Aorta (tissue), 5 donors: ENCODE results near the gene ANKLE1. TPM values are rescaled to one million over a fixed set of nuclear protein-coding genes. Genes with fewer than 3 reads are reported as not detected.

Experiments used
- ATAC-seq: fragments of 200-7000 bp; cut with Tn5 transposase; one replicate; pipeline ENCODE4 v1.9.1; 2022; ENCODE audit warnings: moderate library complexity; ENCODE audit not compliant: low FRiP score
- DNase-seq, 2 donors: peaks; one replicate each; pipeline ENCODE4 v3.0.0-alpha.2; 2020
- H3K27ac ChIP-seq, 2 donors: one replicate each; pipeline ENCODE4 v1.5.1; 2013; ENCODE audit warnings: low read length in 2 of 2, mild to moderate bottlenecking in 2 of 2, moderate library complexity in 2 of 2, control low read depth in 1 of 2, inconsistent platforms in 1 of 2, low read depth in 1 of 2
- H3K27me3 ChIP-seq, 2 donors: one replicate each; pipeline ENCODE4 v1.6.1; 2013; ENCODE audit warnings: control low read depth in 1 of 2, low read length in 1 of 2, mild to moderate bottlenecking in 1 of 2, moderate library complexity in 1 of 2; ENCODE audit not compliant: insufficient read depth in 2 of 2, control insufficient read depth in 1 of 2
- H3K36me3 ChIP-seq, 2 donors: one replicate each; pipeline ENCODE4 v1.6.1; 2013; ENCODE audit warnings: control low read depth in 1 of 2, low read length in 1 of 2, mild to moderate bottlenecking in 1 of 2; ENCODE audit not compliant: insufficient read depth in 2 of 2, control insufficient read depth in 1 of 2
- H3K4me1 ChIP-seq, 2 donors: one replicate each; pipeline ENCODE4 v1.6.1; 2013; ENCODE audit warnings: low read length in 2 of 2, control low read depth in 1 of 2, mild to moderate bottlenecking in 1 of 2, moderate library complexity in 1 of 2; ENCODE audit not compliant: insufficient read depth in 2 of 2, control insufficient read depth in 1 of 2
- H3K4me3 ChIP-seq, 2 donors: one replicate each; pipeline ENCODE4 v1.5.1; 2013; ENCODE audit warnings: low read length in 2 of 2, control low read depth in 1 of 2, mild to moderate bottlenecking in 1 of 2
- H3K9me3 ChIP-seq: one replicate; pipeline ENCODE4 v1.6.1; 2013; ENCODE audit warnings: mild to moderate bottlenecking, low read length; ENCODE audit not compliant: control insufficient read depth
- WGBS, 2 donors: extraction: QIAGEN DNeasy Blood & Tissue Kit; methylation state at CpG; one replicate each; pipeline ENCODE4 v1.1.7; 2013; 5-methylcytosine and 5-hydroxymethylcytosine counted together
- intact Hi-C, 2 donors: fragments of 100-400 bp; cut with DNase I; formaldehyde crosslinking; loops; one replicate each; pipeline versions ENCODE4 v1.14.2 to v1.15.0; 2022
- polyA plus RNA-seq, 2 donors: library from polyadenylated mRNA; stranded (reverse); fragments of 200-250 nt; gene quantifications; one replicate each; pipeline ENCODE4 v1.2.3, GENCODE V29; 2013
- total RNA-seq, 2 donors: library from RNA; stranded (reverse); fragmentation: NEBNext Ultra II Directional; extraction: Animal tissue kit (Norgen Biotek cat#: 25700); gene quantifications; one replicate each; pipeline ENCODE4 v1.2.1, GENCODE V29; 2021
- donor health status: healthy with polysubstance abuse.
- donor health status: Bipolar disorder and iron deficiency.
- donor health status: DM: no; HTN: no; CAD: no.
- donor health status: DM: no; HTN: no; CAD: no.
- donor health status: DM: yes; HTN: yes; CAD: no.

Gene ANKLE1
- total and polyA plus RNA-seq, 4 donors: 0.71 to 1.0 (median 0.95) TPM; not detected in 1

- Histone ChIP-seq H3K4me3 (no peak overlapping the region), H3K36me3 (no peaks in the 10 kb centered on the region), H3K9me3 (peaks cover 3% of the 10 kb centered on the region), H3K27ac (no peak overlapping the region), H3K27me3 (no peaks in the 10 kb centered on the region), H3K4me1 (no peaks in the 10 kb centered on the region)
- DNase-seq (no peak), ATAC-seq (no peak)
- 42 to 49% methylated on average over 1 of the region's 1 CpG for WGBS, 2 donors
- intact Hi-C loops: no loop called here
These were observed 21.8 kb upstream of the ANKLE1 start for GRCh38 chr19:17259934-17260333.

- DNase-seq: peak; percentile 88 to 94
- intact Hi-C loops: no loop called here
- ATAC-seq: peak; percentile 87
These were observed 20.8 kb upstream of the ANKLE1 start for GRCh38 chr19:17260842-17261325.

GRCh38 chr19:17262557-17262956 is 19.1 kb upstream of the ANKLE1 start:
- Histone ChIP-seq H3K27ac (no peak overlapping the region), H3K36me3 (no peaks in the 10 kb centered on the region), H3K9me3 (peaks cover 3% of the 10 kb centered on the region), H3K4me3 (no peak overlapping the region), H3K27me3 (no peaks in the 10 kb centered on the region), H3K4me1 (no peaks in the 10 kb centered on the region)
- ATAC-seq (no peak), DNase-seq (no peak)
- intact Hi-C loops: no loop called here
- WGBS, 2 donors: 22 to 29% methylated on average over 14 to 16 of the region's 16 CpGs

More at GRCh38 chr19:17260842-17261325, 20.8 kb upstream of the ANKLE1 start:
- Histone ChIP-seq H3K27me3 (no peaks in the 10 kb centered on the region), H3K27ac (no peak overlapping the region), H3K4me3 (no peak overlapping the region), H3K4me1 (no peaks in the 10 kb centered on the region), H3K9me3 (peaks cover 3% of the 10 kb centered on the region), H3K36me3 (no peaks in the 10 kb centered on the region)
- 21 to 25% methylated on average over 15 of the region's 15 CpGs for WGBS, 2 donors

- DNase-seq: no peak
- WGBS, 2 donors: 89 to 90% methylated on average over 23 of the region's 23 CpGs
- no peak overlapping the region for H3K27ac ChIP-seq
These were observed 17.7 kb upstream of the ANKLE1 start for GRCh38 chr19:17263712-17264640.

GRCh38 chr19:17264641-17264979 is 17.1 kb upstream of the ANKLE1 start, which contains the start of gene USHBP1:
TSS of gene USHBP1 (minus strand) at chr19:17264745. CDS start at chr19:17264299, 446 bp downstream.
- ATAC-seq (no peak), DNase-seq (no peak)
- Histone ChIP-seq H3K4me1 (no peaks in the 10 kb centered on the region), H3K36me3 (no peaks in the 10 kb centered on the region), H3K27me3 (no peaks in the 10 kb centered on the region), H3K4me3 (no peak within 1 kb of the TSS), H3K9me3 (peaks cover under 1% of the 10 kb centered on the region), H3K27ac (no peak within 1 kb of the TSS)
- 43% methylated on average over 5 of the region's 5 CpGs for WGBS, 2 donors
- intact Hi-C loops: no loop called here

More at GRCh38 chr19:17263712-17264640, 17.7 kb upstream of the ANKLE1 start:
- no peak for ATAC-seq
- intact Hi-C loops: no loop called here
- Histone ChIP-seq H3K27me3 (no peaks in the 10 kb centered on the region), H3K36me3 (no peaks in the 10 kb centered on the region), H3K4me3 (no peak overlapping the region), H3K4me1 (no peaks in the 10 kb centered on the region), H3K9me3 (peaks cover 3% of the 10 kb centered on the region)

- H3K9me3 ChIP-seq: no peaks in the 10 kb centered on the region
- no peaks in the 10 kb centered on the region for H3K27me3 ChIP-seq
- H3K4me1 ChIP-seq: no peaks in the 10 kb centered on the region
- no peaks in the 10 kb centered on the region for H3K36me3 ChIP-seq
- ATAC-seq (no peak), DNase-seq (no peak)
- intact Hi-C loops: no loop called here
- no peak overlapping the region for H3K4me3 ChIP-seq
- H3K27ac ChIP-seq: no peak overlapping the region
- 88 to 90% methylated on average over 7 of the region's 7 CpGs for WGBS, 2 donors
These were observed 15.7 kb upstream of the ANKLE1 start for GRCh38 chr19:17266026-17266425.

GRCh38 chr19:17266589-17266974 is 15.1 kb upstream of the ANKLE1 start:
- intact Hi-C loops: no loop called here
- DNase-seq (no peak), ATAC-seq (no peak)
- Histone ChIP-seq H3K4me1 (no peaks in the 10 kb centered on the region), H3K27ac (no peak overlapping the region), H3K36me3 (peaks cover 0 to 2% of the 10 kb centered on the region in 2 donors), H3K9me3 (no peaks in the 10 kb centered on the region), H3K27me3 (no peaks in the 10 kb centered on the region), H3K4me3 (no peak overlapping the region)
- WGBS, 2 donors: 65 to 73% methylated on average over 12 of the region's 12 CpGs

GRCh38 chr19:17266975-17267788 is 14.5 kb upstream of the ANKLE1 start, which contains the start of gene BABAM1:
TSS of gene BABAM1 (plus strand) at chr19:17267443. CDS start at chr19:17268807, 1,364 bp downstream.
- intact Hi-C loops: no loop called here

More at GRCh38 chr19:17266975-17267788, 14.5 kb upstream of the ANKLE1 start, which contains the start of gene BABAM1:
- WGBS, 2 donors: 0% methylated on average over 27 of the region's 27 CpGs
- H3K4me1 ChIP-seq: no peaks in the 10 kb centered on the region
- ATAC-seq (peak; percentile 98), DNase-seq (peak; percentile 96 to 97)
- peaks cover 0 to 2% of the 10 kb centered on the region in 2 donors for H3K36me3 ChIP-seq
- no peaks in the 10 kb centered on the region for H3K27me3 ChIP-seq
- no peaks in the 10 kb centered on the region for H3K9me3 ChIP-seq
- peak within 1 kb of the TSS; percentile 60 to 77 for H3K4me3 ChIP-seq
- peak within 1 kb of the TSS in 1 of 2 donors; percentile 16 for H3K27ac ChIP-seq
